Nephron (organoid): ENCODE results near the gene FBXL17.

Source experiments
- H3K27ac Mint-ChIP-seq, 3 experiments: 2 replicates each; pipeline ENCODE4 v1.8.0; 2020; ENCODE audit warnings: mixed read lengths in 3 of 3, mild to moderate bottlenecking in 2 of 3, moderate library complexity in 1 of 3
- H3K27me3 Mint-ChIP-seq: 2 replicates; pipeline ENCODE4 v1.8.0; 2021; ENCODE audit warnings: low read depth, mild to moderate bottlenecking, moderate library complexity, mixed read lengths
- H3K36me3 Mint-ChIP-seq: 2 replicates; pipeline ENCODE4 v1.8.0; 2020; ENCODE audit warnings: low read depth, mixed read lengths
- H3K4me1 Mint-ChIP-seq: 2 replicates; pipeline ENCODE4 v1.8.0; 2020; ENCODE audit warnings: mixed read lengths
- H3K4me3 Mint-ChIP-seq, 3 experiments: 2 replicates each; pipeline ENCODE4 v1.8.0; 2020; ENCODE audit warnings: mild to moderate bottlenecking in 3 of 3, mixed read lengths in 3 of 3, moderate library complexity in 2 of 3
- H3K9me3 Mint-ChIP-seq: 2 replicates; pipeline ENCODE4 v1.8.0; 2020; ENCODE audit warnings: mixed read lengths
- CTCF ChIP-seq, 3 experiments: fragments of 200-600 bp; sonication (generic); IDR thresholded peaks; one replicate each; pipeline ENCODE4 v1.5.0; 2021; ENCODE audit warnings: antibody characterized with exemption in 3 of 3; ENCODE audit not compliant: unreplicated experiment in 3 of 3

The FBXL17 gene

DNA sequence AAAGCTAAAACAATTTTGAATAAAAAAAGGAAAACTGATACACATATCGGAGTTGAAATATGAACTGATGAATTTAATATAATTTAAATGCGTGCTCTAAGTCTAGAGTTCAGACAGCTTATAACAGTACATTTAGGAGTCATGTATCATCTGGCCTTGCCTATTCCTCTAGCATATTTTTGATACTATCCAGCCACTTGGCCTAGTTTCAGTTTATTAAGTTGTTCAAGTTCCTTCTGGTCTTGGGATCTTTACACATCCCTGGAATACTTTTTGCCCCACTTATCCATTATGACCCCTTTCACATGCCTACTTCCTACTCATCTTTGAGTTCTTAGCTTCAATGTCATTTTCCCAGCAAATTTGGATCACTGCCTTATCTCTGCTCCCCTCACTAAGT lies 518.8 kb downstream of the FBXL17 start:
- TF ChIP-seq CTCF (IDR thresholded peaks at IDR 0.05; ENCODE audit: unreplicated experiment in 3 of 3): no peak
- Mint-ChIP-seq H3K27me3 (no peaks in the 10 kb centered on the region), H3K4me3 (no peak overlapping the region), H3K4me1 (no peaks in the 10 kb centered on the region), H3K9me3 (no peaks in the 10 kb centered on the region), H3K36me3 (peaks cover 11% of the 10 kb centered on the region), H3K27ac (no peak overlapping the region)

- peaks cover 2% of the 10 kb centered on the region for H3K9me3 Mint-ChIP-seq
- no peaks in the 10 kb centered on the region for H3K4me1 Mint-ChIP-seq
- no peak overlapping the region for H3K27ac Mint-ChIP-seq
- TF ChIP-seq CTCF (IDR thresholded peaks at IDR 0.05; ENCODE audit: unreplicated experiment in 3 of 3): no peak
- peaks cover 11% of the 10 kb centered on the region for H3K36me3 Mint-ChIP-seq
- no peaks in the 10 kb centered on the region for H3K27me3 Mint-ChIP-seq
- H3K4me3 Mint-ChIP-seq: no peak overlapping the region
These were observed 520.3 kb downstream of the FBXL17 start for GRCh38 chr5:107861565-107861964.

DNA sequence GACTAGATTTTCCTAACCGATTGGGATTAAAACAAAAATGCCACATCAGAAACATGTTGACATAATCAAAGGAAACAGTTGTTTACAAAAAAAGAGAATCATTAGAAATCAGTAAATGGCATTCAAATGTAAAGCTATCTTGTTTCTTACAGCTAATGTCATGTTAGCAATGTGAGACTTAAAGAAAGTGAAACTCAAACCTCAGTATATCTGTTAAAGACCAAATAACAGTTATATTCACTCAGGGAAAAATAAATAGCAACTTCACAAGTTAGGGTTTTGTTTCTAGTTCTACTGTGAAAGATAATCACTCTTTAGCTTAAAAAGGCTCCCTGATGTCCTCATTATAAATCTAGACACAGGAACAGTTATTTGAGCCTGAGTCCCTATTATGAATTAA lies 521.9 kb downstream of the FBXL17 start:
- peaks cover 2% of the 10 kb centered on the region for H3K9me3 Mint-ChIP-seq
- H3K27me3 Mint-ChIP-seq: no peaks in the 10 kb centered on the region

DNA sequence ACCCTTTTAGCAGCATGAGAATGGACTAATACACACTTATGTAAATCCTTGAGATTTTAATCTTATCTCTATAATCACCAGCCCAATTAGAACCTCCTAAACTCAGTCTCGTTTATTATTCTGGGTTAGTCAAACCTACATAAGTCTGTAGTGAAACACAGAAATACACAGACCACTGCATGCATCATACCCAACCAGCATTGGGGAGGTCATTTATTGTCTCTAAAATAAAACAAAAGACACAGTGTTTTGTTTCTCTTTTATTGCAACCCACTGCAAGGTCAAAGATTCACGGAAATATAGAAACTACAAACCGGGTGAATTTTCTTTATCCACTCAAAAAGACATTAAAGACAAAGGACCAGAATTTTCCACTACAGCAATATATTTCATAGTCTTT lies 523.1 kb downstream of the FBXL17 start:
- Mint-ChIP-seq H3K4me3 (no peak overlapping the region), H3K9me3 (peaks cover 2% of the 10 kb centered on the region), H3K36me3 (peaks cover 4% of the 10 kb centered on the region), H3K27me3 (no peaks in the 10 kb centered on the region), H3K4me1 (peaks cover under 1% of the 10 kb centered on the region), H3K27ac (no peak overlapping the region)
- no peak for TF ChIP-seq CTCF (IDR thresholded peaks at IDR 0.05; ENCODE audit: unreplicated experiment in 3 of 3)

More for the DNA sequence above, 521.9 kb downstream of the FBXL17 start:
- Mint-ChIP-seq H3K4me3 (no peak overlapping the region), H3K36me3 (peaks cover 11% of the 10 kb centered on the region), H3K27ac (no peak overlapping the region), H3K4me1 (no peaks in the 10 kb centered on the region)
- no peak for TF ChIP-seq CTCF (IDR thresholded peaks at IDR 0.05; ENCODE audit: unreplicated experiment in 3 of 3)

- H3K9me3 Mint-ChIP-seq: peaks cover 2% of the 10 kb centered on the region
These were observed 523.6 kb downstream of the FBXL17 start for GRCh38 chr5:107858324-107858723.

More at GRCh38 chr5:107858324-107858723, 523.6 kb downstream of the FBXL17 start:
- Mint-ChIP-seq H3K4me1 (peaks cover 6% of the 10 kb centered on the region), H3K36me3 (peaks cover 4% of the 10 kb centered on the region), H3K27ac (no peak overlapping the region), H3K27me3 (no peaks in the 10 kb centered on the region), H3K4me3 (no peak overlapping the region)
- no peak for TF ChIP-seq CTCF (IDR thresholded peaks at IDR 0.05; ENCODE audit: unreplicated experiment in 3 of 3)
